Measurements from ENCODE around the gene NT5DC1. TPM values are rescaled to one million over a fixed set of nuclear protein-coding genes. Genes with fewer than 3 reads are reported as not detected.
A peak's percentile ranks its signal among the peaks of the same experiment; 100 is the strongest.

NT5DC1 gene
- polyA plus RNA-seq, 1 of the 3 experiments (the other 2 are of a cell fraction), result 20.3 TPM

GRCh38 chr6:116127771-116128493 lies 27.3 kb downstream of the NT5DC1 start:
- H3K36me3 ChIP-seq (replicated peaks in 1 of 2; ENCODE audit: control insufficient read depth in 1 of 2, insufficient read depth in 2 of 2, low read length in 1 of 2), result peaks cover 0 to 3% of the 10 kb centered on the region in 2 experiments
- CTCF ChIA-PET, result interaction anchor here (1.2 to 1.8 kb wide), 3 partner anchors 11 to 27 kb away, joined by 3 to 8 read pairs (median 4); partner anchors contain the start of gene NT5DC1
- H3K4me3 ChIP-seq (ENCODE audit: low read depth in 2 of 2, low read length in 1 of 2), result no peak overlapping the region
- H3K9ac ChIP-seq, result no peak overlapping the region
- POLR2A ChIA-PET, result no interaction called here
- H3F3A ChIP-seq (replicated peaks; ENCODE audit: insufficient read depth), result no peaks in the 10 kb centered on the region
- H3K4me1 ChIP-seq (ENCODE audit: control insufficient read depth in 1 of 2, insufficient read depth in 2 of 2, low read depth in 1 of 2, low read length in 1 of 2), result no peaks in the 10 kb centered on the region; a peak in 1 of 4 replicates
- H3K27ac ChIP-seq (ENCODE audit: low read depth in 2 of 2, low read length in 1 of 2), result peak overlapping the region in 1 of 2 experiments; percentile 80; a peak in 2 of 4 replicates
- no peaks in the 10 kb centered on the region for H3K27me3 ChIP-seq (ENCODE audit: insufficient read depth)
- 90% methylated on average over 2 of the region's 2 CpGs for WGBS (ENCODE audit: low lambda C conversion rate)
- H3K9me3 ChIP-seq, result no peaks in the 10 kb centered on the region
- no peak overlapping the region for H2AFZ ChIP-seq (ENCODE audit: low read depth)
- no peak overlapping the region for H3K4me2 ChIP-seq
- no peak for DNase-seq
- TF ChIP-seq TCF12 (IDR thresholded peaks at IDR 0.05) (peak; percentile 36; the same call in 1 of the 2 replicates), RCOR1 (IDR thresholded peaks at IDR 0.05; ENCODE audit: low read length) (no peak)
- H3K79me2 ChIP-seq (ENCODE audit: insufficient read depth), result no peaks in the 10 kb centered on the region
- no peaks in the 10 kb centered on the region for H4K20me1 ChIP-seq (ENCODE audit: insufficient read depth)
- H3K9me2 ChIP-seq, result no peaks in the 10 kb centered on the region

- Histone ChIP-seq H3K4me2 (no peak overlapping the region), H3K4me3 (ENCODE audit: low read depth in 2 of 2, low read length in 1 of 2) (no peak overlapping the region)
These were observed 32.8 kb downstream of the NT5DC1 start for GRCh38 chr6:116133453-116133852.

More at GRCh38 chr6:116133453-116133852, 32.8 kb downstream of the NT5DC1 start:
- no peaks in the 10 kb centered on the region for H3K79me2 ChIP-seq (ENCODE audit: insufficient read depth)
- no peaks in the 10 kb centered on the region for H3K4me1 ChIP-seq (ENCODE audit: control insufficient read depth in 1 of 2, insufficient read depth in 2 of 2, low read depth in 1 of 2, low read length in 1 of 2)
- no peaks in the 10 kb centered on the region for H3F3A ChIP-seq (replicated peaks; ENCODE audit: insufficient read depth)
- 92% methylated on average over 3 of the region's 3 CpGs for WGBS (ENCODE audit: low lambda C conversion rate)
- no peaks in the 10 kb centered on the region for H3K9me2 ChIP-seq
- no peak overlapping the region for H3K9ac ChIP-seq
- ChIA-PET CTCF (interaction anchor here (1.1 kb wide), 1 partner anchor 428 kb away, joined by 3 read pairs; no protein-coding TSS in a partner anchor), POLR2A (no interaction called here)
- no peak for DNase-seq
- H3K27me3 ChIP-seq (ENCODE audit: insufficient read depth), result no peaks in the 10 kb centered on the region
- TF ChIP-seq RXRA (IDR thresholded peaks at IDR 0.05; ENCODE audit: borderline replicate concordance, low read depth) (no peak), RCOR1 (IDR thresholded peaks at IDR 0.05; ENCODE audit: low read length) (no peak), FOXJ3 (CRISPR knock-in tag; IDR thresholded peaks at IDR 0.05) (no peak), TEAD4 (IDR thresholded peaks at IDR 0.05; ENCODE audit: borderline replicate concordance, insufficient read depth) (no peak), JUND (IDR thresholded peaks at IDR 0.05) (no peak), PBX3 (IDR thresholded peaks at IDR 0.05) (no peak), RFX5 (IDR thresholded peaks at IDR 0.05; ENCODE audit: low read length) (no peak), ELF1 (IDR thresholded peaks at IDR 0.05) (no peak), SMC3 (IDR thresholded peaks at IDR 0.05; ENCODE audit: low read depth, low read length) (no peak), EZH2phosphoT487 (IDR thresholded peaks at IDR 0.05; ENCODE audit: borderline replicate concordance, low read depth) (no peak), IRF3 (IDR thresholded peaks at IDR 0.05; ENCODE audit: low read depth, low read length) (no peak), MXI1 (IDR thresholded peaks at IDR 0.05; ENCODE audit: low read depth, low read length) (no peak), SIN3A (IDR thresholded peaks at IDR 0.05; ENCODE audit: borderline replicate concordance, low read depth, low read length) (no peak), USF1 (IDR thresholded peaks at IDR 0.05; ENCODE audit: borderline replicate concordance, low read depth) (no peak), FOXM1 (IDR thresholded peaks at IDR 0.05; ENCODE audit: low read depth) (no peak), GABPA (IDR thresholded peaks at IDR 0.05; ENCODE audit: low read depth) (no peak), RAD21 (IDR thresholded peaks at IDR 0.05; ENCODE audit: low read length) (no peak), ZBTB33 (IDR thresholded peaks at IDR 0.05; ENCODE audit: borderline replicate concordance, low read depth) (no peak), FOSL2 (IDR thresholded peaks at IDR 0.05; ENCODE audit: borderline replicate concordance, low read depth) (no peak)
- H2AFZ ChIP-seq (ENCODE audit: low read depth), result no peak overlapping the region
- H3K36me3 ChIP-seq (replicated peaks in 1 of 2; ENCODE audit: control insufficient read depth in 1 of 2, insufficient read depth in 2 of 2, low read length in 1 of 2), result peaks cover 0 to 3% of the 10 kb centered on the region in 2 experiments
- no peak overlapping the region for H3K27ac ChIP-seq (ENCODE audit: low read depth in 2 of 2, low read length in 1 of 2)
- H4K20me1 ChIP-seq (ENCODE audit: insufficient read depth), result no peaks in the 10 kb centered on the region
- H3K9me3 ChIP-seq, result no peaks in the 10 kb centered on the region
